ENCODE measurements around the gene TK2. TPM values are rescaled to one million over a fixed set of nuclear protein-coding genes. Genes with fewer than 3 reads are reported as not detected.

TK2 gene
- total RNA-seq, 1 donor: 73.5 TPM

DNA sequence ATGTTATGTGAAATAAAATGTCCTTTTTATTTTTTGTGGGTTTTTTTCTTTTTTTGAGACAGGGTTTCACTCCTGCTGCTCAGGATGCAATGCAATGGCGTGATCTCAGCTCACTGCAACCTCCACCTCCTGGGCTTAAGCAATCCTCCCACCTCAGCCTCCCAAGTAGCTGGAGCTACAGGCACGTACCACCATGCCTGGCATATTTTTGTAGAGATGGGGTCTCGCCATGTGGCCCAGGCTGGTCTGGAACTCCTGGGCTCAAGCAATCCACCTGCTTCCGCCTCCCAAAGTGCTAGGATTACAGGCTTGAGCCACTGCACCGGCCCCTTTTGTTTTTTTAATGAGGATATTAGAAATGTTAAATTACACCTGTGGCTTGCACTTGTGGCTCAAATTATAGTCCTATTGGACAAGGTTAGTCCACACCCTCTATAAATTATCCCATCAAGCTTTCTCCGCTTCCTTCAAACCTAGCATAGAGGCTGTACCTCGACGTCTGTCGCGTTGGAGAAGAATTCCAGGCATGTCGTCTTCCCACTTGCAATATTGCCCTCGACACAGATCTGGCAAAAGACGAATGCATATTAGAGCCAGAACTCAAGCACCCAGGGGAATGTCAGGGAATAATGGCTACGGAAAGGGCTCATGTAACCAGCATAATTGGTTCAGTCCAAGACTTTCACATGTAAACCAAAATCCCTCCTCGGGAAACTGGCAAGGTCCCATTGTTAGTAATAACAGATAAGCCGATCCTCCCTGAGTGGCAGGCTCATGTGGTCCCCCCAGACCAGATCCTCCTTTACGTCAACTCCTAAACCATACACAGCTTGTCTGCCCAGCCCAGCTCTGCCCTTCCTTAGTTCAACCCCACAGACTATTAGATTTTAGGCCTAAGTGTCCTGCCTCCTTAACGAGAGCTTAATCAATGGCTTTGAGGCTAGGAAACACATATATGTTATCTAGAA, 8.2 kb downstream of the TK2 start:
- DNase-seq (ENCODE audit: insufficient read length, low spot score, missing footprints): no peak
- H4K20me1 ChIP-seq (ENCODE audit: insufficient read depth, low read length): peaks cover 5% of the 10 kb centered on the region
- H3K79me2 ChIP-seq (ENCODE audit: insufficient read depth, low read length): no peaks in the 10 kb centered on the region
- no peaks in the 10 kb centered on the region for H3K4me1 ChIP-seq (ENCODE audit: insufficient read depth, low read length)
- H3K27ac ChIP-seq (ENCODE audit: low read depth, low read length): no peak overlapping the region
- H3K4me3 ChIP-seq (ENCODE audit: insufficient read depth, low read length): no peak overlapping the region
- TF ChIP-seq, protein P1, sequence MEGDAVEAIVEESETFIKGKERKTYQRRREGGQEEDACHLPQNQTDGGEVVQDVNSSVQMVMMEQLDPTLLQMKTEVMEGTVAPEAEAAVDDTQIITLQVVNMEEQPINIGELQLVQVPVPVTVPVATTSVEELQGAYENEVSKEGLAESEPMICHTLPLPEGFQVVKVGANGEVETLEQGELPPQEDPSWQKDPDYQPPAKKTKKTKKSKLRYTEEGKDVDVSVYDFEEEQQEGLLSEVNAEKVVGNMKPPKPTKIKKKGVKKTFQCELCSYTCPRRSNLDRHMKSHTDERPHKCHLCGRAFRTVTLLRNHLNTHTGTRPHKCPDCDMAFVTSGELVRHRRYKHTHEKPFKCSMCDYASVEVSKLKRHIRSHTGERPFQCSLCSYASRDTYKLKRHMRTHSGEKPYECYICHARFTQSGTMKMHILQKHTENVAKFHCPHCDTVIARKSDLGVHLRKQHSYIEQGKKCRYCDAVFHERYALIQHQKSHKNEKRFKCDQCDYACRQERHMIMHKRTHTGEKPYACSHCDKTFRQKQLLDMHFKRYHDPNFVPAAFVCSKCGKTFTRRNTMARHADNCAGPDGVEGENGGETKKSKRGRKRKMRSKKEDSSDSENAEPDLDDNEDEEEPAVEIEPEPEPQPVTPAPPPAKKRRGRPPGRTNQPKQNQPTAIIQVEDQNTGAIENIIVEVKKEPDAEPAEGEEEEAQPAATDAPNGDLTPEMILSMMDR (IDR thresholded peaks at IDR 0.05; ENCODE audit: extremely low read depth, low read depth, low read length): no peak
- no peaks in the 10 kb centered on the region for H3K27me3 ChIP-seq (ENCODE audit: insufficient read depth, low read length)
- H3K9me3 ChIP-seq (ENCODE audit: low read depth, low read length): no peaks in the 10 kb centered on the region
- peaks cover 29% of the 10 kb centered on the region for H3K36me3 ChIP-seq (ENCODE audit: insufficient read depth, low read length)
- no peak overlapping the region for H3K4me2 ChIP-seq (ENCODE audit: insufficient read depth, low read length)
- H2AFZ ChIP-seq (ENCODE audit: low read length): no peak overlapping the region

DNA sequence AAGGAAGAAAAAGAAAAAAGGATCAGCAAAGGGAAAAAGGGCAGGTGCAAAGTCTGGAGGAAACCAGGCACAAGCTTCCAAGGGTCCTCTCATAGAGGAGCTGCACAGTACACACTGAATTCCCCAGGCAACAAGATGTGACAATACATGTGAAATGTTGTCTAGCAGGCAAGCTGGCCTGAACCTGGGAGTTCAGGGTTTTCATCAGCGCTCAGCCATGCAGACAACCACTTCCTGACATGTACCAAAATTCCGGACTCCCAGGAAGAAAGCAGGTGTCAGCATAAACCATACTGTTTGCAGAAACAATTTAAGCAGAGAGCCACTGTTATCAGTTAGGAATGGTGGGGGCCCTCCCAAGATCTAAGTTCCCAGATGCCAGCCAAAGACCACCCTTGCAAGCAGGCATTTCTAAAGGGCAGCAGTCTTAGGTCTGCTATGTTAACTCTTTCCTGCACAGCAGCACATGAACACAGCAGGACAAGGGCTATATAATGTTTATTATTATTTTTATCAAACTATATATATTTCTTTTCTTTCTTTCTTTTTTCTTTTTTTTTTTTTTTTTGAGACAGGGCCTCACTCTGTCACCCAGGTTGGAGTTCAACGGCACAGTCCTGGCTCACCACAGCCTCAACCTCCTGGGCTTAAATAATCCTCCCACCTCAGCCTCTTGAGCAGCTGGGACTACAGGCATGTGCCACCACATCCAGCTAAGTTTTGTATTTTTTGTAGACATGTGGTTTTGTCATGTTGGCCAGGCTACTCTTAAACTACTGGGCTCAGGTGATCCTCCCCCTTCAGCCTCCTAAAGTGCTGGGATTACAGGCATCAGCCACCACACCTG, 10.1 kb downstream of the TK2 start:
- no peaks in the 10 kb centered on the region for H3K9me3 ChIP-seq (ENCODE audit: low read depth, low read length)
- no peaks in the 10 kb centered on the region for H3K79me2 ChIP-seq (ENCODE audit: insufficient read depth, low read length)
- H3K4me2 ChIP-seq (ENCODE audit: insufficient read depth, low read length): no peak overlapping the region
- H2AFZ ChIP-seq (ENCODE audit: low read length): no peak overlapping the region
- H3K27me3 ChIP-seq (ENCODE audit: insufficient read depth, low read length): no peaks in the 10 kb centered on the region
- DNase-seq (ENCODE audit: insufficient read length, low spot score, missing footprints): peak; percentile 66
- H3K4me1 ChIP-seq (ENCODE audit: insufficient read depth, low read length): no peaks in the 10 kb centered on the region
- TF ChIP-seq, protein P1 (IDR thresholded peaks at IDR 0.05; ENCODE audit: extremely low read depth, low read depth, low read length): no peak
- H3K4me3 ChIP-seq (ENCODE audit: insufficient read depth, low read length): no peak overlapping the region
- H3K36me3 ChIP-seq (ENCODE audit: insufficient read depth, low read length): peaks cover 31% of the 10 kb centered on the region
- peaks cover 5% of the 10 kb centered on the region for H4K20me1 ChIP-seq (ENCODE audit: insufficient read depth, low read length)
- no peak overlapping the region for H3K27ac ChIP-seq (ENCODE audit: low read depth, low read length)

DNA sequence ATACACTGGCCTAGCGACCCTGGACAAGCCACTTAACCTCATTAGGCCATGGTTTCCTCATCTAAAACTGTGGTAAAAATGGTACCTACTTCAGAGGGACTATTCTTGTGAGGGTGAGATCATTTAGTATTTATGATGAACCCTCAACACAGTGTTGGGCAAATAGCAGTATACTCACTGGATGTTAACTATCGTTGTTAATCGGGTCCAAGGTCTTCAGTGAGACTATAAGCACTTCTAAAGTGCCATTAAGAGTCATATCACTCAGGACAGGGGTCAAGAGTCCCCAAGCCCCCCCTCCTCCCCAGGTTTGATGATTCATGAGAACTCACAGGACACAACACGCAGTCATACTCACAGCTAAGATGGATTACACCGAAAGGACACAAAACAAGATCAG, 11.0 kb downstream of the TK2 start:
- Histone ChIP-seq H4K20me1 (ENCODE audit: insufficient read depth, low read length) (peaks cover 5% of the 10 kb centered on the region), H3K4me2 (ENCODE audit: insufficient read depth, low read length) (no peak overlapping the region), H3K79me2 (ENCODE audit: insufficient read depth, low read length) (no peaks in the 10 kb centered on the region), H3K27me3 (ENCODE audit: insufficient read depth, low read length) (no peaks in the 10 kb centered on the region), H2AFZ (ENCODE audit: low read length) (no peak overlapping the region), H3K4me3 (ENCODE audit: insufficient read depth, low read length) (no peak overlapping the region), H3K4me1 (ENCODE audit: insufficient read depth, low read length) (no peaks in the 10 kb centered on the region), H3K36me3 (ENCODE audit: insufficient read depth, low read length) (peaks cover 36% of the 10 kb centered on the region), H3K27ac (ENCODE audit: low read depth, low read length) (no peak overlapping the region), H3K9me3 (ENCODE audit: low read depth, low read length) (no peaks in the 10 kb centered on the region)
- TF ChIP-seq, protein P1 (IDR thresholded peaks at IDR 0.05; ENCODE audit: extremely low read depth, low read depth, low read length): no peak
- DNase-seq (ENCODE audit: insufficient read length, low spot score, missing footprints): no peak

DNA sequence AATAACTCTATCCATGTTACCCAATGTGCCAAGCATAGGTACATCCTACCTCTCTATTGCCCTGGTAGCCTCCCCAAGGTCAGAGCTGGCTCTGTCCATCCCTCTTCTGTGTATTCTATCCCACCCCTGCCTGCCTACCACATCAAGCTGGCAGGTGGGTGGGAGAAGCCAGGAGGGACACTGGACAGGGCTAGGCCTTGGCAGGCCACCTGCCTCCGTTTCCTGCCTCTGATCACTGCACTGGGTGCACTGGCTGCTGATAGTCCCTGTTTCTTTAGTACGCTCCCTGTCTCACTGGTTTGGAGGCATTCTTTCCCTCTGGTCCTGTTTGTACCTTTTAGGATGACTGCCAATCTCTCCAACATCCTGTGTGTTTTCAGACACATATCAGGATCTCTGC, 12.7 kb downstream of the TK2 start:
- TF ChIP-seq, protein P1 (IDR thresholded peaks at IDR 0.05; ENCODE audit: extremely low read depth, low read depth, low read length): no peak
- H3K9me3 ChIP-seq (ENCODE audit: low read depth, low read length): no peaks in the 10 kb centered on the region
- H3K27ac ChIP-seq (ENCODE audit: low read depth, low read length): no peak overlapping the region
- no peaks in the 10 kb centered on the region for H3K27me3 ChIP-seq (ENCODE audit: insufficient read depth, low read length)
- no peaks in the 10 kb centered on the region for H3K4me1 ChIP-seq (ENCODE audit: insufficient read depth, low read length)
- H3K36me3 ChIP-seq (ENCODE audit: insufficient read depth, low read length): peaks cover 36% of the 10 kb centered on the region
- no peak for DNase-seq (ENCODE audit: insufficient read length, low spot score, missing footprints)
- H3K4me3 ChIP-seq (ENCODE audit: insufficient read depth, low read length): no peak overlapping the region
- no peak overlapping the region for H3K4me2 ChIP-seq (ENCODE audit: insufficient read depth, low read length)
- H2AFZ ChIP-seq (ENCODE audit: low read length): no peak overlapping the region
- H3K79me2 ChIP-seq (ENCODE audit: insufficient read depth, low read length): no peaks in the 10 kb centered on the region
- H4K20me1 ChIP-seq (ENCODE audit: insufficient read depth, low read length): peaks cover 5% of the 10 kb centered on the region
